K562 (cell line): ENCODE results near the gene ZNF48. TPM values are rescaled to one million over a fixed set of nuclear protein-coding genes. Genes with fewer than 3 reads are reported as not detected.
A peak's percentile ranks its signal among the peaks of the same experiment; 100 is the strongest.

ENCODE experiments used
- ADNP ChIP-seq: fragments of 200-800 bp; sonication (Bioruptor generic); IDR thresholded peaks from 2 replicates; pipeline ENCODE4 v1.6.1; 2016; ENCODE audit warnings: missing genetic modification characterization, missing compliant biosample characterization
- ARNT ChIP-seq, 2 experiments: fragments of 450-650 bp; IDR thresholded peaks; 2 replicates each; pipeline ENCODE4 v1.6.1; 2016; ENCODE audit warnings: mild to moderate bottlenecking in 1 of 2
- BCOR ChIP-seq: fragments of 450-650 bp; IDR thresholded peaks from 2 replicates; pipeline ENCODE4 v1.6.1; 2016
- BRCA1 ChIP-seq, 2 experiments: fragments of 450-650 bp in 1 of 2; sonication (generic) in 1 of 2; formaldehyde crosslinking in 1 of 2; IDR thresholded peaks; 2 replicates each; pipeline versions ENCODE4 v1.5.0 to v1.6.1; 2017 to 2020; ENCODE audit warnings: mild to moderate bottlenecking in 1 of 2, missing genetic modification reagents in 1 of 2
- CAMTA2 ChIP-seq: fragments of 250-450 bp; sonication (Bioruptor Pico); conservative IDR thresholded peaks from 2 replicates; pipeline ENCODE4 v1.5.1; 2022
- DMBX1 ChIP-seq: fragments of 250-450 bp; sonication (Bioruptor Pico); IDR thresholded peaks from 2 replicates; pipeline ENCODE4 v1.8.0; 2022; ENCODE audit warnings: inconsistent platforms, mild to moderate bottlenecking, moderate library complexity, borderline replicate concordance
- EP300 ChIP-seq: IDR thresholded peaks from 2 replicates; pipeline ENCODE4 v1.6.1; 2012; ENCODE audit warnings: low read length, improper control_type of control experiment
- FIP1L1 ChIP-seq: fragments of 200-400 bp; formaldehyde crosslinking; IDR thresholded peaks from 2 replicates; pipeline ENCODE4 v1.6.1; 2018; ENCODE audit warnings: mild to moderate bottlenecking, low read depth, low read length; ENCODE audit not compliant: poor library complexity, severe bottlenecking
- HNRNPLL ChIP-seq: fragments of 200-400 bp; formaldehyde crosslinking; IDR thresholded peaks from 2 replicates; pipeline ENCODE4 v1.6.1; 2017; ENCODE audit warnings: low read length, low read depth, mild to moderate bottlenecking; ENCODE audit not compliant: poor library complexity, severe bottlenecking
- KLF10 ChIP-seq: fragments of 250-450 bp; sonication (Bioruptor Pico); IDR thresholded peaks from 2 replicates; pipeline ENCODE4 v1.6.1; 2021; ENCODE audit warnings: matching md5 sums
- MAFK ChIP-seq: IDR thresholded peaks from 2 replicates; pipeline ENCODE4 v1.6.1; 2011; ENCODE audit warnings: low read length, improper control_type of control experiment
- MTA1 ChIP-seq: fragments of 450-650 bp; IDR thresholded peaks from 2 replicates; pipeline ENCODE4 v1.6.1; 2017; ENCODE audit warnings: borderline replicate concordance
- MTA2 ChIP-seq: fragments of 450-650 bp; IDR thresholded peaks from 2 replicates; pipeline ENCODE4 v1.6.1; 2016; ENCODE audit warnings: low read depth
- PHF20 ChIP-seq: fragments of 450-650 bp; IDR thresholded peaks from 2 replicates; pipeline ENCODE4 v1.6.1; 2018; ENCODE audit not compliant: partially characterized antibody
- POLR3A ChIP-seq: IDR thresholded peaks from 2 replicates; pipeline ENCODE4 v1.6.1; 2011; ENCODE audit warnings: borderline replicate concordance, mild to moderate bottlenecking, moderate library complexity; ENCODE audit not compliant: insufficient read length, insufficient read depth; ENCODE audit errors: extremely low read depth
- PTRF ChIP-seq: fragments of 450-650 bp; IDR thresholded peaks from 2 replicates; pipeline ENCODE4 v1.6.1; 2016; ENCODE audit warnings: mild to moderate bottlenecking, missing genetic modification characterization, missing compliant biosample characterization
- RBM14 ChIP-seq: fragments of 200-400 bp; formaldehyde crosslinking; IDR thresholded peaks from 2 replicates; pipeline ENCODE4 v1.6.1; 2018; ENCODE audit warnings: low read depth, mild to moderate bottlenecking, low read length, moderate library complexity, borderline replicate concordance; ENCODE audit not compliant: insufficient read depth
- SIX5 ChIP-seq, 2 experiments: IDR thresholded peaks; 2 replicates each; pipeline ENCODE4 v1.6.1; 2011; ENCODE audit warnings: low read length in 2 of 2, borderline replicate concordance in 1 of 2, low read depth in 1 of 2, mild to moderate bottlenecking in 1 of 2, moderate library complexity in 1 of 2; ENCODE audit not compliant: insufficient read depth in 1 of 2
- STAT5A ChIP-seq: IDR thresholded peaks from 2 replicates; pipeline ENCODE4 v1.6.1; 2012; ENCODE audit warnings: low read length, inconsistent platforms, borderline replicate concordance
- TAF7 ChIP-seq: fragments of 450-650 bp; IDR thresholded peaks from 2 replicates; pipeline ENCODE4 v1.6.1; 2016; ENCODE audit warnings: missing genetic modification characterization, missing compliant biosample characterization
- TRIM28 ChIP-seq: fragments of 450-650 bp; IDR thresholded peaks from 2 replicates; pipeline ENCODE4 v1.6.1; 2017
- USF2 ChIP-seq: sonication (generic); formaldehyde crosslinking; IDR thresholded peaks from 2 replicates; pipeline ENCODE4 v1.5.0; 2020; ENCODE audit warnings: missing genetic modification reagents
- ZBTB17 ChIP-seq: fragments of 450-650 bp; formaldehyde crosslinking; IDR thresholded peaks from 2 replicates; pipeline ENCODE4 v1.4.0; 2020; ENCODE audit warnings: mild to moderate bottlenecking
- ZNF140 ChIP-seq: fragments of 250-450 bp; sonication (Bioruptor Pico); IDR thresholded peaks from 2 replicates; pipeline ENCODE4 v1.8.0; 2021; ENCODE audit warnings: moderate library complexity, mild to moderate bottlenecking, inconsistent platforms
- ZNF146 ChIP-seq: IDR thresholded peaks from one replicate; pipeline ENCODE4 v1.6.1; 2018; ENCODE audit warnings: missing compliant biosample characterization; ENCODE audit not compliant: unreplicated experiment
- ZNF197 ChIP-seq: fragments of 200-800 bp; sonication (Bioruptor generic); IDR thresholded peaks from 2 replicates; pipeline ENCODE4 v1.6.1; 2016; ENCODE audit warnings: low read depth, missing genetic modification characterization, missing compliant biosample characterization
- ZNF224 ChIP-seq: sonication (generic); formaldehyde crosslinking; IDR thresholded peaks from 2 replicates; pipeline ENCODE4 v1.8.0; 2022; ENCODE audit warnings: mild to moderate bottlenecking, missing genetic modification reagents
- polyA plus RNA-seq, 8 experiments: library from polyadenylated mRNA; depleted of rRNA in 4 of 8; stranded (reverse) in 5 of 8; unstranded in 3 of 8; fragments of >200 nt; fragmentation: Nextera tagmentation in 2 of 8; fragmentation: Illumina TruSeq in 1 of 8; extraction: Ambion mirVana in 2 of 8; extraction: Trizol in 1 of 8; gene quantifications; 2 replicates each; pipeline versions ENCODE4 v1.2.1 to v1.2.3, GENCODE V29; 2011 to 2014; ENCODE audit warnings: inconsistent platforms in 1 of 8, missing spikeins in 1 of 8
- total RNA-seq, 7 experiments: library from RNA; depleted of rRNA in 6 of 7; stranded (reverse); fragments of >200 nt in 6 of 7; fragmentation: Illumina TruSeq in 2 of 7; extraction: Trizol in 2 of 7; gene quantifications; 2 replicates each; pipeline versions ENCODE4 v1.2.1 to v1.2.3, GENCODE V29; 2011 to 2021; ENCODE audit warnings: low replicate concordance in 1 of 7
- TF ChIP-seq, protein P1 (sequence below): fragments of 450-650 bp; formaldehyde crosslinking; IDR thresholded peaks from 2 replicates; pipeline ENCODE4 v1.4.0; 2022; ENCODE audit warnings: missing genetic modification characterization

Gene ZNF48
- total and polyA plus RNA-seq, 9 of the 15 experiments (the other 6 are each of a cell fraction or from before 2014, with no cell fraction given), result 0.38 to 11.6 (median 4.7) TPM

- TF ChIP-seq, protein P1, sequence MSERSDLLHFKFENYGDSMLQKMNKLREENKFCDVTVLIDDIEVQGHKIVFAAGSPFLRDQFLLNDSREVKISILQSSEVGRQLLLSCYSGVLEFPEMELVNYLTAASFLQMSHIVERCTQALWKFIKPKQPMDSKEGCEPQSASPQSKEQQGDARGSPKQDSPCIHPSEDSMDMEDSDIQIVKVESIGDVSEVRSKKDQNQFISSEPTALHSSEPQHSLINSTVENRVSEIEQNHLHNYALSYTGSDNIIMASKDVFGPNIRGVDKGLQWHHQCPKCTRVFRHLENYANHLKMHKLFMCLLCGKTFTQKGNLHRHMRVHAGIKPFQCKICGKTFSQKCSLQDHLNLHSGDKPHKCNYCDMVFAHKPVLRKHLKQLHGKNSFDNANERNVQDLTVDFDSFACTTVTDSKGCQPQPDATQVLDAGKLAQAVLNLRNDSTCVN (CRISPR knock-in tag), result no peak
- TF ChIP-seq EP300 (peak; percentile 34; the same call in 1 of the 2 replicates), ARNT (IDR thresholded peaks at IDR 0.05) (0 out of 4 replicates have a peak, but pooled peaks of 1 of the 2 experiments have one; percentile 53), TAF7 (tag) (no peak; the same call in 1 of the 2 replicates), ZBTB17 (CRISPR knock-in tag) (peak; percentile 73; the same call in 1 of the 2 replicates), ADNP (no peak), KLF10 (CRISPR knock-in tag) (peak; percentile 60; the same call in 1 of the 2 replicates), FIP1L1 (no peak), ZNF146 (CRISPR knock-in tag) (no peak), PHF20 (peak; percentile 83), ZNF224 (no peak), BCOR (peak; percentile 93), POLR3A (no peak), MAFK (no peak), PTRF (tag) (no peak), HNRNPLL (peak; percentile 53), CAMTA2 (peak; percentile 23; the same call in 1 of the 2 replicates), MTA2 (peak; percentile 73), SIX5 (IDR thresholded peaks at IDR 0.05; ENCODE audit: borderline replicate concordance in 1 of 2, insufficient read depth in 1 of 2, low read depth in 1 of 2, low read length in 2 of 2) (peak; percentile 47 to 67; a peak in 3 of 4 replicates), TRIM28 (0 out of 2 replicates have a peak, but pooled peaks have one; percentile 22), ZNF197 (CRISPR knock-in tag) (no peak), RBM14 (no peak), DMBX1 (no peak), ZNF140 (CRISPR knock-in tag) (no peak), BRCA1 (IDR thresholded peaks at IDR 0.05) (no peak), BRCA1 (CRISPR knock-in tag; IDR thresholded peaks at IDR 0.05) (no peak), STAT5A (no peak), MTA1 (0 out of 2 replicates have a peak, but pooled peaks have one; percentile 11), USF2 (CRISPR knock-in tag) (peak; percentile 93)
Measured at GRCh38 chr16:30355144-30355953, 39.9 kb upstream of the ZNF48 start, which contains the start of gene CD2BP2 (continued).
